ENCODE measurements around the gene TTYH3. TPM values are rescaled to one million over a fixed set of nuclear protein-coding genes. Genes with fewer than 3 reads are reported as not detected.

The TTYH3 gene
- total RNA-seq, 1 donor from 2014 or later = 106 TPM

DNA sequence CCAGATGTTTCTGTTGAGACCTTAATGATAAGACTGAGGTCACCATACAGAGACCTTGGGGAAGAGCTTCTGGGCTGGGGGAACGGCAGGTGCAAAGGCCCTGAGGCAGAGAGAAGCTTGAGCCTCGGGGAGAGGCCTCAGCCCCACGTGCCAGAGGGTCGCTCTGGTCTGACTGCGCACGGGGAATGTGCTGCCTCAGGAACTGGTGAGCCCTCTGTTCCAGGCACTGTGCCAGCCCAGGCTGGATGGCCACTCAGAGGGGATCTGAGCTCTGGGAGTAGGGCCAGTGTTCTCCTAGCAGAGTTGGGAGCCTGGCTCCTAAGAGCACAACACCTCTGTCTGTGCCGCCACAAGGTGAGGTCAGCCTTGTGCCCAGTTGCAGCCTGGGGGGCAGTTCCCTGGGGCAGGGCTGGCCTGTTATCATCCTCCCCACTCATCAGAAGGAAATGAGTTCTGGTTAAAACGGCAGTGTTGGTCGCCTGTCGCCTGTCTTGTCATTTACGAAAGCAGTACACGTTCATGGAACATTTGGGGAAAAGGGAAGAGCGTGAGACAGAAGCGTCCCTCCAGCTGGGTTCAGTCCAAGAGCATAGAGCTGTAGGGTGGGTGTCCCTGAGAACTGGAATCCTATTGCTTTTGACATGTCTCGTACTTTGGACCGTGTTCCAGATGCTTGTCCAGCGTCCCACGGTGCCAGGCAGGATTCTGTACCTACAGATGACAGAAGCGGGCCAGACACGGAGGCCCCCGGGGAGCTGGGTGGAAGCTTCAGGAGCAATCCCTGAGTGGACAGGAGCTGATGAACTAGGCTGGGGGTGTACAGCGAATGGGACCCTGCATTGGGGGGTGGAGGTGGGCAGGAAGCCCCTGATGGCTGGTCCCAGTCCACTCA, 4.3 kb downstream of the TTYH3 start:
- H3K27me3 ChIP-seq (ENCODE audit: control insufficient read depth, insufficient read depth, low read length) = no peaks in the 10 kb centered on the region
- no peak for DNase-seq (ENCODE audit: low read depth)
- TF ChIP-seq, protein P1, sequence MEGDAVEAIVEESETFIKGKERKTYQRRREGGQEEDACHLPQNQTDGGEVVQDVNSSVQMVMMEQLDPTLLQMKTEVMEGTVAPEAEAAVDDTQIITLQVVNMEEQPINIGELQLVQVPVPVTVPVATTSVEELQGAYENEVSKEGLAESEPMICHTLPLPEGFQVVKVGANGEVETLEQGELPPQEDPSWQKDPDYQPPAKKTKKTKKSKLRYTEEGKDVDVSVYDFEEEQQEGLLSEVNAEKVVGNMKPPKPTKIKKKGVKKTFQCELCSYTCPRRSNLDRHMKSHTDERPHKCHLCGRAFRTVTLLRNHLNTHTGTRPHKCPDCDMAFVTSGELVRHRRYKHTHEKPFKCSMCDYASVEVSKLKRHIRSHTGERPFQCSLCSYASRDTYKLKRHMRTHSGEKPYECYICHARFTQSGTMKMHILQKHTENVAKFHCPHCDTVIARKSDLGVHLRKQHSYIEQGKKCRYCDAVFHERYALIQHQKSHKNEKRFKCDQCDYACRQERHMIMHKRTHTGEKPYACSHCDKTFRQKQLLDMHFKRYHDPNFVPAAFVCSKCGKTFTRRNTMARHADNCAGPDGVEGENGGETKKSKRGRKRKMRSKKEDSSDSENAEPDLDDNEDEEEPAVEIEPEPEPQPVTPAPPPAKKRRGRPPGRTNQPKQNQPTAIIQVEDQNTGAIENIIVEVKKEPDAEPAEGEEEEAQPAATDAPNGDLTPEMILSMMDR (IDR thresholded peaks at IDR 0.05; ENCODE audit: insufficient read depth, low read length, poor library complexity, severe bottlenecking) = no peak
- H3K36me3 ChIP-seq (ENCODE audit: control insufficient read depth, insufficient read depth, low read length) = no peaks in the 10 kb centered on the region
- no peak overlapping the region for H3K4me3 ChIP-seq (ENCODE audit: low read depth, low read length)

DNA sequence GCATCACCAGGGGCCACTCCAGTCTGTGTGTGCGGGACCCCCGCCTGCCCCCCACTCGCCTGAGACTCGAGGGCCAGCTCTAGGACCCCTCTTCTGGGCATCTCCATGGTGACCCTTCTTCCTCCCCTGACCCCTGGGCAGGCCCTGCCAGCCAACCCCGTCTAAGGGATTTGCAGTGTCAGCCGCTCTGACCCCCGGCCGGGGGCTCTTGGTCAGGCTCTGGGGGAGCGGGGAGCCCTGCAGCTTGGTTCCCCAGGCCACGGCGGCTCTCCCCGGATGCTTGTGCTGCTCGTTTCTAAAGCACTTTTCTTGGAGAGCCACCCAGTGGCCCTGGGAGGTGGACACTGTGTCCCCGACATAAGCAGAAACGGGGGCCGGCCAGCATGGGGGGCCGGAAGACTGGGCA, 5.3 kb downstream of the TTYH3 start:
- no peaks in the 10 kb centered on the region for H3K36me3 ChIP-seq (ENCODE audit: control insufficient read depth, insufficient read depth, low read length)
- H3K4me3 ChIP-seq (ENCODE audit: low read depth, low read length) = no peak overlapping the region
- TF ChIP-seq, protein P1 (IDR thresholded peaks at IDR 0.05; ENCODE audit: insufficient read depth, low read length, poor library complexity, severe bottlenecking) = no peak
- H3K27me3 ChIP-seq (ENCODE audit: control insufficient read depth, insufficient read depth, low read length) = no peaks in the 10 kb centered on the region
- DNase-seq (ENCODE audit: low read depth) = no peak

DNA sequence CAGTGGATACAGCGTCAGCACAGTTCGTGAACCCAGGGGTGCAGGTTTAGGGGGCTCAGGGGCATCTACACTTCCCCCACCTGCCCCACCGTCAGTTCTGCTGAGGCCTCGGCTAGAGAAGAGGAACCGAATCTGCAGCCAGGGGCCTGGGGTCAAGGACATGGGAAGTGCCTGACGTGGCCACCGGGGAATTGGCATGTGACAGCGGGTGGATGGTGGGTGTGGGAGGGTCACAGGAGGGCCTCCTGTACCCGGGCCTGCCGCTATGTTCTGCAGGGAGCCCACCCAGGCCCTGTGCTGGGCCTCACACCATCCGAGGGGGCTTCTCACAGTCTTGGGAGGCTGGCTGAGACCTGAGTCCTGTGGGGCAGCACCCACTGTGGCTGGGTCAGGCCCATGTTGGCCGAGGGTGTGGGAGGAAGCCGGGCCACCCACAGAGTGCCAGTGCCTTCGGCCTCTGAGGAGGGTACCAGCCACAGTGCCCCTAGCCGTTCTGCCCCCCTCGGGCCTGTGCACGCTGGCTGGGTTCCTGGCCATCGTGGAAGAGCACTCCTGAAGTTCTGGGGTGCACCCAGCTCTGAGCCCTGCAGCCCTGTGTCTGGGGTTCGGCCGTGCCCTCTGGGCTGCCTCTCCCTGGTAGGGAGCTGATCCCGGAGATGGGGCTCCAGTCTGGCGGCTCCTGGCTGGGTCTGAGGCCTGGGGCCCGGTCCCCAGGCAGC, 5.9 kb downstream of the TTYH3 start:
- DNase-seq (ENCODE audit: low read depth) = no peak
- TF ChIP-seq, protein P1 (IDR thresholded peaks at IDR 0.05; ENCODE audit: insufficient read depth, low read length, poor library complexity, severe bottlenecking) = no peak
- no peak overlapping the region for H3K4me3 ChIP-seq (ENCODE audit: low read depth, low read length)
- no peaks in the 10 kb centered on the region for H3K36me3 ChIP-seq (ENCODE audit: control insufficient read depth, insufficient read depth, low read length)
- no peaks in the 10 kb centered on the region for H3K27me3 ChIP-seq (ENCODE audit: control insufficient read depth, insufficient read depth, low read length)

DNA sequence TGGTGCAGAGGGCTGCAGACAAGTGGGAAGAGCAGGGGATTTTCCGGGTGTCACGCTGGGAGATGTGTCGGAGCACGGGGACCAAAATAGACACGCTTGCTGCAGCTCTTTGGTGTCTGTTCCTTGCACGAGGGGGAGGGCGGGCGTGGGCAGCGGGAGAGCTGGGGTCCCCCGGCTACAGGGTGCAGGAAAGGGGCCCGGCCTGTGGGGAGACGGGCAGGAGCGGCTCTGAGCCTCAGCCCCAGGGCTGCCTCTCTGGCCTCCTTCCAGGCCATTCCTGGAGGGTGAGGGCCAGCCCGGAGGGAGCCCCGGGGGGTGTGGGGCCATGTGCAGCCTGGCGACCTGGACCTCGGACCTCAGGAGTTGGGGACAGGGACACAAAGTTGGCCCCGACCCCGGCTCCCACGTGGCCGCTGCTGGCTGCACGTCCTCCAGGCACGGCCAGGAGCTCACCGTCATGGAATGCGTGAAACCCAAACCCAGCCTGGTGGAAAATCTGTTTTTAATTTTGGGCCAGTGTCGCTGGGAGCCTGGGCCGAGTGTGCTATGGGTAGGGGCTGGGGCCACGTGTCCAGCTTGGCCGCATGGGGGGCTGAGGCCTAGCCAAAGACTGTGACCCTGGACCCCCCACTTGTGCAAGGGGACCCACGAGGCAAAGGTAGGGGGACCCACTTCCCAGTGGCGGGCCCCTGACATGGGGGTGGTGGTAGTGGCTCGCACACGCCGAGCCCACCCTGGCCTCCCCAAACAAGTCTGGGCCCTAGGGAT, 6.6 kb downstream of the TTYH3 start:
- TF ChIP-seq, protein P1 (IDR thresholded peaks at IDR 0.05; ENCODE audit: insufficient read depth, low read length, poor library complexity, severe bottlenecking) = no peak
- Histone ChIP-seq H3K27me3 (ENCODE audit: control insufficient read depth, insufficient read depth, low read length) (no peaks in the 10 kb centered on the region), H3K4me3 (ENCODE audit: low read depth, low read length) (no peak overlapping the region), H3K36me3 (ENCODE audit: control insufficient read depth, insufficient read depth, low read length) (no peaks in the 10 kb centered on the region)
- no peak for DNase-seq (ENCODE audit: low read depth)

DNA sequence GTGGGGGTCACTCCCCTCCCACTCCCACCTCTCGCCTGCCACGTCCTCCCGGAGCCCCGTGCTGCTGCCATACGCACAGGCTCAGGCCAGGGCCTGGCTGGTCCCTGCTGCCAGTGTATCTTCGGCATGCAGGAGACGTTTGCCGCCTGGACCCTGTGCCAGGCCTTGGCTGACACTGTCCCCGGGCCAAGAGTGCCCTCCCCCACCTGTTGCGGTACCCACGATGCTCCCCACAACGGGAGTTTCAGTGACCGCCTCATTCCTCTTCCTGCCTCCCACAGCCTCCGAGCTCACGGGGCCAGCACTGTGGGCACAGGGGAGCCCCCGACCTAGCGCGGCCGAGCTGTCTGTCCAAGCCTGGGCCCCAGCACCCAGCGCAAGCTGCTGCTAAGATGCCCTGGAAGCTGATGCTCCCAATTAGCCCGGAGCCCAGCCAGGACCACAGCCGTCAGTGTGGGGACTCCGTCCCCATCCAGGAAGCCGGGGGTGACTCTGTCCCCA, 7.4 kb downstream of the TTYH3 start:
- Histone ChIP-seq H3K27me3 (ENCODE audit: control insufficient read depth, insufficient read depth, low read length) (no peaks in the 10 kb centered on the region), H3K36me3 (ENCODE audit: control insufficient read depth, insufficient read depth, low read length) (no peaks in the 10 kb centered on the region), H3K4me3 (ENCODE audit: low read depth, low read length) (no peak overlapping the region)
- TF ChIP-seq, protein P1 (IDR thresholded peaks at IDR 0.05; ENCODE audit: insufficient read depth, low read length, poor library complexity, severe bottlenecking) = no peak
- no peak for DNase-seq (ENCODE audit: low read depth)

All from kidney epithelial cell (primary cell).